Caki2 (cell line): ENCODE measurements around the gene ZIC2. TPM values are rescaled to one million over a fixed set of nuclear protein-coding genes. Genes with fewer than 3 reads are reported as not detected.

Source experiments
- DNase-seq: peaks from one replicate; pipeline ENCODE4 v3.0.0-alpha.2; 2015; ENCODE audit warnings: low read depth
- in situ Hi-C: cut with HindIII; loops from 2 replicates; pipeline ENCODE4 v1.10.0; 2016; ENCODE audit warnings: low sequenced_read_pairs, low pct_unique_long_range_greater_than_20kb, mixed read lengths
- total RNA-seq: library from RNA; depleted of rRNA; stranded (reverse); fragments of >200 nt; shearing (Covaris generic); gene quantifications from 2 replicates; pipeline ENCODE4 v1.2.3, GENCODE V29; 2014; ENCODE audit warnings: low replicate concordance; rRNA removed

The ZIC2 gene
- total RNA-seq, 1 experiment from 2014 or later: 4.1 TPM

GRCh38 chr13:100035936-100036335 lies 54.4 kb downstream of the ZIC2 start:
- in situ Hi-C loops: no loop called here
- no peak for DNase-seq

Other genes with a start within 250 kb of the ZIC2 start
- 1.5 and 3.8 TPM in 2 replicates for gene ZIC5, start 10.0 kb upstream of the ZIC2 start, total RNA-seq
- gene PCCA, start 107.3 kb downstream of the ZIC2 start, total RNA-seq: 1.7 and 4.8 TPM in 2 replicates